ENCODE results near the gene SCUBE1. TPM values are rescaled to one million over a fixed set of nuclear protein-coding genes. Genes with fewer than 3 reads are reported as not detected.
A peak's percentile ranks its signal among the peaks of the same experiment; 100 is the strongest.

Gene SCUBE1
- total RNA-seq, 1 donor from 2014 or later, result 25.9 TPM

GRCh38 chr22:43222987-43223386 is 120.2 kb downstream of the SCUBE1 start:
- no peaks in the 10 kb centered on the region for H3K79me2 ChIP-seq (ENCODE audit: low read depth)
- peaks cover 14% of the 10 kb centered on the region for H3K27me3 ChIP-seq
- peaks cover 3% of the 10 kb centered on the region for H3K27me3 Mint-ChIP-seq (ENCODE audit: insufficient read depth, low read depth)
- no peak for DNase-seq (ENCODE audit: low spot score)
- no peak overlapping the region for H3K27ac Mint-ChIP-seq
- peaks cover 2% of the 10 kb centered on the region for H3K36me3 Mint-ChIP-seq
- peaks cover 6% of the 10 kb centered on the region for H3F3A ChIP-seq (ENCODE audit: low read depth)
- no peaks in the 10 kb centered on the region for H3K36me3 ChIP-seq
- peaks cover 13% of the 10 kb centered on the region for H3K4me1 ChIP-seq
- H3K4me3 Mint-ChIP-seq, result no peak overlapping the region
- H3K4me1 Mint-ChIP-seq, result peaks cover 37% of the 10 kb centered on the region
- H3K27ac ChIP-seq, result no peak overlapping the region
- H3K4me3 ChIP-seq, result no peak overlapping the region
- H3K9me3 Mint-ChIP-seq, result no peaks in the 10 kb centered on the region
- H4K20me1 ChIP-seq (ENCODE audit: low read depth), result peaks cover 12% of the 10 kb centered on the region
- H2AFZ ChIP-seq (replicated peaks), result no peak overlapping the region
- no peak overlapping the region for H3K4me2 ChIP-seq
- no peak for TF ChIP-seq CTCF (IDR thresholded peaks at IDR 0.05)
- H3K9ac ChIP-seq, result no peak overlapping the region
- no peaks in the 10 kb centered on the region for H3K9me3 ChIP-seq (ENCODE audit: low read depth)

DNA sequence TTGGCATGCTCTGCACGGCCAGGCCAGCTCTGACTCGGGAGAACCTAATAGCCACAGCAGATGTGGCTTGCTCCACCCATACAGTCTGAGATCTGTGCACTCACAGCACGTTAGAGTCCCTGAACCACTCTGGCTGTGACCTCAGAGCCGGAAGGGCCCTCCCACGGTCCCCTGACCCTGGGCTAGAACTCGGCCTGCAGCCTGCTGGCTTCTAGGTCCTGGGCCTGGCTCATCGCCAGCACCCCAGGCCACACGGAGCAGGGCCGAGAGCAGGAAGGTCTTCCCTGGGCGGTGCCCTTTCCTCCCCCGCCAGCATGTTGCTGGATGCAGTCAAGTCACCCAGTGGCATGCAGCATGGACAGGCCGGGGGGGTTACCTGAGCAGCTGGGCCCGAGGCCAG is 120.9 kb downstream of the SCUBE1 start:
- H3K27me3 Mint-ChIP-seq (ENCODE audit: insufficient read depth, low read depth), result peaks cover 2% of the 10 kb centered on the region
- no peak overlapping the region for H2AFZ ChIP-seq (replicated peaks)
- no peak overlapping the region for H3K4me3 Mint-ChIP-seq
- H3F3A ChIP-seq (ENCODE audit: low read depth), result no peaks in the 10 kb centered on the region
- H3K9me3 Mint-ChIP-seq, result no peaks in the 10 kb centered on the region
- peak overlapping the region; percentile 20 for H3K9ac ChIP-seq
- no peaks in the 10 kb centered on the region for H3K36me3 ChIP-seq
- no peaks in the 10 kb centered on the region for H3K79me2 ChIP-seq (ENCODE audit: low read depth)
- H3K4me1 Mint-ChIP-seq, result peaks cover 32% of the 10 kb centered on the region
- DNase-seq (ENCODE audit: low spot score), result no peak
- peaks cover 12% of the 10 kb centered on the region for H3K4me1 ChIP-seq
- H3K27ac Mint-ChIP-seq, result no peak overlapping the region
- peaks cover 12% of the 10 kb centered on the region for H4K20me1 ChIP-seq (ENCODE audit: low read depth)
- H3K9me3 ChIP-seq (ENCODE audit: low read depth), result no peaks in the 10 kb centered on the region
- TF ChIP-seq EZH2 (IDR thresholded peaks at IDR 0.05) (no peak), CTCF (IDR thresholded peaks at IDR 0.05) (no peak), EZH2phosphoT487 (IDR thresholded peaks at IDR 0.05) (no peak)
- no peak overlapping the region for H3K4me2 ChIP-seq
- H3K4me3 ChIP-seq, result no peak overlapping the region
- H3K36me3 Mint-ChIP-seq, result peaks cover 4% of the 10 kb centered on the region
- peaks cover 14% of the 10 kb centered on the region for H3K27me3 ChIP-seq
- H3K27ac ChIP-seq, result no peak overlapping the region

DNA sequence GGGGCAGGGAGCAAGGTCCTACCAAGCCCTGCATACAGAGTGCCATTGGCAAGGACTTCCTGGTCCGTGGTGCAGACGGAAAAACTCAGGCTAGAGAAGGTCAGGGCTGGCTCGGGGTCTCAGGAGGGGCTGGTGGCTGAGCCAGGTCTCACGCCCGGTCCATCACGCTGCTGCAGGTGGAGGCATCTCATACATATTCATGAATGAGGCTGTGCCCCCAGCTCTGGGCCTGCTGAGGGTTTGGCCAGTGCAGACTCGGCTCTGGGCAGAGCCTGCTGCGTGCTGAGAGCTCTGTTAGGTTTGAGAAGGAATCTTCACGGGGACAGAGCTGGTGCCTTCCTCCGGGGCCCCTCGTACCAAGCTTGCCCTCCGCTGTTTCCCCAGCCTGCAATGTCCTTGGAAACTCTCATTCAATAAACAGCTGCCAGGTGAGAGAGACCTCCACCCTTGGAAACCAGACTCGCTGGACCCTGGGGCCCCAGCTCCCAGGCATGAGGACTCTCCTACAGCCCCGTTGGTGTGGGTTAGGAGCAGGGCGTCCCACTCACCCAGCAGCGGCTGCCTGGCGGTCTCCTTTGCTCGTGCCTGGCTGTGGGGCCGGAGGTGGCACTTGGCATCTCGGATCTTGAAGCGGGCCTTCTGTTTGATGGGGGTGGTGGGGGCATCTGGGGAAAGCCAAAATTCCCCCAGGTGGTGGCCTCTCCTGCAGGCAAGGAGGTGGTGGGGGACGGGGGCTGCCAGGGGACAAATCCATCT is 122.4 kb downstream of the SCUBE1 start:
- Histone ChIP-seq H3K27ac (no peak overlapping the region), H4K20me1 (ENCODE audit: low read depth) (peaks cover 6% of the 10 kb centered on the region), H3K36me3 (no peaks in the 10 kb centered on the region), H3K4me1 (no peaks in the 10 kb centered on the region), H3K4me2 (no peak overlapping the region), H3K79me2 (ENCODE audit: low read depth) (no peaks in the 10 kb centered on the region), H3K9me3 (ENCODE audit: low read depth) (no peaks in the 10 kb centered on the region), H3K27me3 (peaks cover 11% of the 10 kb centered on the region), H3F3A (ENCODE audit: low read depth) (no peaks in the 10 kb centered on the region), H2AFZ (replicated peaks) (no peak overlapping the region), H3K4me3 (no peak overlapping the region), H3K9ac (no peak overlapping the region)
- Mint-ChIP-seq H3K4me1 (peaks cover 19% of the 10 kb centered on the region), H3K9me3 (no peaks in the 10 kb centered on the region), H3K27ac (peak overlapping the region; percentile 59), H3K27me3 (ENCODE audit: insufficient read depth, low read depth) (peaks cover 2% of the 10 kb centered on the region), H3K36me3 (peaks cover 7% of the 10 kb centered on the region), H3K4me3 (no peak overlapping the region)
- TF ChIP-seq CTCF (IDR thresholded peaks at IDR 0.05) (no peak), EZH2 (IDR thresholded peaks at IDR 0.05) (no peak), EZH2phosphoT487 (IDR thresholded peaks at IDR 0.05) (no peak)
- DNase-seq (ENCODE audit: low spot score), result no peak
